GM12892 (cell line): ENCODE results near the gene NIPBL.

Source experiments
- DNase-seq: peaks from one replicate; pipeline ENCODE4 v3.0.0; 2011; ENCODE audit not compliant: insufficient read length
- FAIRE-seq: peaks from 2 replicates; lab custom pipeline; 2011; peaks lifted over from hg19 to GRCh38; lab: Jason Lieb, UNC
- POLR2A ChIP-seq: IDR thresholded peaks from 2 replicates; pipeline ENCODE4 v1.6.1; 2011; ENCODE audit warnings: low read depth, low read length, control low read depth
- POLR2AphosphoS5 ChIP-seq: IDR thresholded peaks from 2 replicates; pipeline ENCODE4 v1.6.1; 2011; ENCODE audit warnings: low read depth, low read length, control low read depth
- TAF1 ChIP-seq: IDR thresholded peaks from 2 replicates; pipeline ENCODE4 v1.6.1; 2011; ENCODE audit warnings: low read depth, mild to moderate bottlenecking, control low read depth, low read length, borderline replicate concordance

The NIPBL gene

DNA sequence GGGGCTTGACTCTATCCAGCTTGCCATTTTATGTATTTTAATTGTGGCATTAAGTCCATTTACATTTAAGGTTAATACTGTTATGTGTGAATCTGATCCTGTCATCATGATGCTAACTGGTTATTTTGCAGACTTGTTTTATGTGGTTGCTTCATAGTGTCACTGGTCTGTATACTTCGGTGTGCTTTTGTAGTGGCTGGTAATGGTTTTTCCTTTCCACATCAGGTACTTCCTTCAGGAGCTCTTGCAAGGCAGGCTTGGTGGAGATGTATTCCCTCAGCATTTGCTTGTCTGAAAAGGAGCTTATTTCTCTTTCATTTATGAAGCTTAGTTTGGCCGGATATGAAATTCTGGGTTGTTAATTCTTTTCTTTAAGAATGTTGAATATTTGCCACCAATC, 226.7 kb downstream of the NIPBL start:
- no peak for TF ChIP-seq TAF1
- FAIRE-seq = peak; percentile 46
- DNase-seq = no peak

DNA sequence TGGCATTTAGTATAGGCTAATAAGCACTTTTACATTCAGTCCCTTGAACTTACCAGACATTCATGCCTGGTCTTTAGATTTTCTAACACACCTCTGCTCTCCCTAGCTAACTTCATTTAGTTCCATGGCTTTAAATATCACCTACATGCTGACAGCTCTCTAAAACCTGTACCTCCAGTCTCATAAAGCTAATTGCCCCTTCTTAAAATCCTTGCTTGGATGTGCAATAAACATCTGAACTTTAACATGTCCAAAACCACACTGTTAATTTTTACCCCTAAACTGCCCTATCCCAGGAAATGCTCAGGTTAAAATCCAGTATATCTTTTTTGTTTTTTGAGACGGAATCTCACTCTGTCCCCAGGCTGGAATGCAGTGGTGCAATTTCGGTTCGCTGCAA, 232.8 kb downstream of the NIPBL start:
- TF ChIP-seq POLR2A = no peak
- TF ChIP-seq POLR2AphosphoS5 = no peak
- no peak for TF ChIP-seq TAF1
- FAIRE-seq = no peak
- no peak for DNase-seq

DNA sequence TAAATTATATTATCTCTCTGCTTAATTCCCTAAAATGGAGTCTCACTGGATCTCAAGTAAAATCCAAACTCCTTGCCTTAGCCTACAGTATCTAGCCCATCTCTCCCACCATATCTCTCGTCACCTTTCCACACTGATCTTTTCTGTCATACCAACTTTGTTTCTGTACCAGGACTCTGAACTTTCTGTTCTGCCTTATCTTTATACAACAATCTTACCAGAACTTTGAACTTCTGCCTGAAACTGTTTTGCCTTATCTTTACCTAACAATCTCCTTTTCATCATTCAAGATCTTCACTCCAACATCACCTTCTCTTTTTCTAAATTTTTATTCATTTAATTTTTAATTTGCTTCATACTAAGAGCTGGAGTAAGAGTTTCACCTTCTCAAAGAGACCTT, 233.6 kb downstream of the NIPBL start:
- FAIRE-seq = no peak
- DNase-seq = no peak
- TF ChIP-seq TAF1 (no peak), POLR2A (no peak), POLR2AphosphoS5 (no peak)

DNA sequence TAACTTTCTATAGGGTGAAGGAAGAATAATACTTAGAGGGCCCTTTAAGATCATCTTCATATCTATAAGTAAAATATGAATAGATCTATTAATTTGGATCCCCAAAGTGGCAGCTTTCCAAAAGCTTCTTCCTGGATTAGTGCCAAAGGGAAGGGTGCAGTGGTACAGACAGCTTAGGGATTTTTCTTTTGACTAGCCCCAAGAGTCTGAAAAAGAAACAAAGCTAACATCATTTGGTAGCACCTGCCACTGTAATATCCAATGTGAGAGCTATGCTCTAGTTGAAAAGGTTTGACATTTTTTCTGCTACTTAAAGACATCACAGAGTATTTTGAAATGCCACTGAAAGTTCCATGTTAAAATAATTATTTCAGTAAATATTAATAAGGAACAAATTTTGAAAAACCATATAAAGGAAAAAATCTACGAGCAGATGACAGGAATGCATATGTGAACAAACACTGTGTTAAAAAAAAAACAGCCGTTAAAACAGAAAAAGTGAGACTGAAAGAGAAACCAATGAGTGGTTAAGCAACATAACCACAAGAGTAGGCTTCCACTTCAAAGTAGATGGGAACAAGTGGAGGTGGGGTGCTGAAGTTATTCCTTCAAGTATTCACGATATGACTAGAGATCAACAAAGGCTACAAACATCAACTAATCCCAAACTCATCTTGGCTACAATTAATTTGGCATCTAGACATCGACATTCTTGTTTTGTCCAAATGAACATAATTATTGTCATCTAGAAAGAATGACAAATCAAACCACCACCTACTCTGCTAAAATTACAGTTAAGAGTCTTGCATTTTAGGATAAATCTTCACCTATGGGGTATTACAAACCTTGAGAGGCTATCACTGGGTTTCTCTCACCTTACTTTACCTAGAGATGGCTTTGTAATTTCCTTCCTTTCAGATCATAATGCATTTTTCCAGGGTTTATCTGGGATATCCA, 235.1 kb downstream of the NIPBL start:
- TF ChIP-seq POLR2AphosphoS5 (no peak), POLR2A (no peak), TAF1 (no peak)
- FAIRE-seq (peak; percentile 86), DNase-seq (peak; percentile 16)

DNA sequence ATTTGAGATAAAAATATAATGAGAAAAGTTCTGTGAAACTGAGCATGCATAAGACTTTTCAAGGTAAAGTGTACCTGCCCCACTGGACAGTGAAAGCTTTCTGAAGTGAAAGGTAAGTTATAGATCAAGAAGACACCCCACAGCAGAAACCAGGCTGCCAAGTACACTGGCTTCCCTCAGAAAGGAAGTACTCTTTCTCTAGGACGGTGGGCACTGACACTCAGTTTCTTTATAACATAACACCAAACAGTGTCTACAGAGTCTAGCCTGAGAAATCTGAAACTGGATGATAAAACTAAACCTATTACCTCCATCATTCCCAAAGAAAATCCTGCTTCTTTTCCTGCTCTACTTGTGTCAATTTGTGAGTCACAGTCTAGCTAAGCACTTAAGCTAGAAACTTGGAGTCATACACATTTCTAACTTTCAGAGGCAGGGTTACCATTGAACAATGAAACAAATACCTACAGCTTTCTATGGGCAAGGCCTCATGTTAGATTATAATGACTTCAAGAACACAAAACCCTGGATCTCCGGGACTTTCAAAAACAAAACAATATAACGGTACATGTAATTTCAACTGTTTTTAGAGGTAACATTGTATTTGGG, 235.9 kb downstream of the NIPBL start:
- TF ChIP-seq POLR2A (no peak), TAF1 (no peak), POLR2AphosphoS5 (no peak)
- no peak for DNase-seq
- peak; percentile 44 for FAIRE-seq
